ENCODE measurements around the gene PIH1D2.
A peak's percentile ranks its signal among the peaks of the same experiment; 100 is the strongest.
"Not testable (repeated sequence)": the region's sequence is repeated elsewhere in the genome, so short reads cannot be mapped to it uniquely, and the experiment has no call there.

PIH1D2 gene

GRCh38 chr11:112057170-112057569 lies 16.6 kb downstream of the PIH1D2 start:
- TF ChIP-seq EZH2phosphoT487 (IDR thresholded peaks at IDR 0.05; ENCODE audit: low read length) (no peak), EZH2 (optimal IDR thresholded peaks at IDR 0.05; ENCODE audit: low read depth, low read length) (no peak)
- Histone ChIP-seq H3K9ac (ENCODE audit: low read length) (no peak overlapping the region), H3K4me3 (ENCODE audit: low read length) (no peak overlapping the region), H3K27me3 (replicated peaks; ENCODE audit: insufficient read depth, low read length) (no peaks in the 10 kb centered on the region), H3K36me3 (replicated peaks; ENCODE audit: insufficient read depth, low read length) (peaks cover 1% of the 10 kb centered on the region; the same call in 1 of the 2 replicates), H3K4me2 (ENCODE audit: low read depth, low read length) (no peak overlapping the region), H3K79me2 (ENCODE audit: low read length) (no peaks in the 10 kb centered on the region), H4K20me1 (ENCODE audit: insufficient read depth, low read length) (peaks cover 2% of the 10 kb centered on the region; the same call in 1 of the 2 replicates), H3F3A (ENCODE audit: insufficient read depth, low read length) (no peaks in the 10 kb centered on the region), H3K9me2 (replicated peaks; ENCODE audit: insufficient read depth, low read length) (no peaks in the 10 kb centered on the region), H2AFZ (ENCODE audit: low read length) (no peak overlapping the region), H3K9me3 (replicated peaks; ENCODE audit: insufficient read depth, low read length) (no peaks in the 10 kb centered on the region), H3K27ac (ENCODE audit: low read length) (no peak overlapping the region), H3K4me1 (ENCODE audit: low read length) (no peaks in the 10 kb centered on the region)
- no peak for DNase-seq

- no peaks in the 10 kb centered on the region for H3K9me3 ChIP-seq (replicated peaks; ENCODE audit: insufficient read depth, low read length)
- no peak overlapping the region for H3K4me3 ChIP-seq (ENCODE audit: low read length)
- no peaks in the 10 kb centered on the region for H3K9me2 ChIP-seq (replicated peaks; ENCODE audit: insufficient read depth, low read length)
- no peak overlapping the region for H2AFZ ChIP-seq (ENCODE audit: low read length)
- H3K4me2 ChIP-seq (ENCODE audit: low read depth, low read length): no peak overlapping the region
- H3K27ac ChIP-seq (ENCODE audit: low read length): no peak overlapping the region
- DNase-seq: no peak
- H3K9ac ChIP-seq (ENCODE audit: low read length): no peak overlapping the region
- peaks cover 11% of the 10 kb centered on the region for H3F3A ChIP-seq (ENCODE audit: insufficient read depth, low read length)
- H3K4me1 ChIP-seq (ENCODE audit: low read length): peaks cover 18% of the 10 kb centered on the region
- peaks cover 8% of the 10 kb centered on the region; the same call in 1 of the 2 replicates for H3K79me2 ChIP-seq (ENCODE audit: low read length)
- H4K20me1 ChIP-seq (ENCODE audit: insufficient read depth, low read length): peaks cover 7% of the 10 kb centered on the region; the same call in 1 of the 2 replicates
- no peak for TF ChIP-seq EZH2 (optimal IDR thresholded peaks at IDR 0.05; ENCODE audit: low read depth, low read length)
- TF ChIP-seq CTCF (IDR thresholded peaks at IDR 0.05; ENCODE audit: low read length): no peak
- H3K27me3 ChIP-seq (replicated peaks; ENCODE audit: insufficient read depth, low read length): no peaks in the 10 kb centered on the region
- peaks cover 5% of the 10 kb centered on the region; the same call in 1 of the 2 replicates for H3K36me3 ChIP-seq (replicated peaks; ENCODE audit: insufficient read depth, low read length)
Observed at GRCh38 chr11:112051768-112052167, 22.0 kb downstream of the PIH1D2 start.

GRCh38 chr11:112050721-112051120 lies 23.1 kb downstream of the PIH1D2 start:
- peak; percentile 14 for DNase-seq
- Histone ChIP-seq H3K9me2 (replicated peaks; ENCODE audit: insufficient read depth, low read length) (no peaks in the 10 kb centered on the region), H3K9me3 (replicated peaks; ENCODE audit: insufficient read depth, low read length) (no peaks in the 10 kb centered on the region), H3K4me3 (ENCODE audit: low read length) (no peak overlapping the region), H3K27me3 (replicated peaks; ENCODE audit: insufficient read depth, low read length) (no peaks in the 10 kb centered on the region), H2AFZ (ENCODE audit: low read length) (no peak overlapping the region), H3K27ac (ENCODE audit: low read length) (peak overlapping the region; percentile 28; the same call in 1 of the 2 replicates), H3K4me1 (ENCODE audit: low read length) (peaks cover 18% of the 10 kb centered on the region), H3K4me2 (ENCODE audit: low read depth, low read length) (peak overlapping the region; percentile 51; the same call in 1 of the 2 replicates), H3F3A (ENCODE audit: insufficient read depth, low read length) (peaks cover 11% of the 10 kb centered on the region), H4K20me1 (ENCODE audit: insufficient read depth, low read length) (peaks cover 7% of the 10 kb centered on the region; the same call in 1 of the 2 replicates), H3K9ac (ENCODE audit: low read length) (no peak overlapping the region), H3K36me3 (replicated peaks; ENCODE audit: insufficient read depth, low read length) (peaks cover 8% of the 10 kb centered on the region), H3K79me2 (ENCODE audit: low read length) (peaks cover 8% of the 10 kb centered on the region; the same call in 1 of the 2 replicates)
- TF ChIP-seq CTCF (IDR thresholded peaks at IDR 0.05; ENCODE audit: low read length) (no peak), EZH2 (optimal IDR thresholded peaks at IDR 0.05; ENCODE audit: low read depth, low read length) (no peak), EZH2phosphoT487 (IDR thresholded peaks at IDR 0.05; ENCODE audit: low read length) (no peak)

GRCh38 chr11:112049777-112050176 lies 24.0 kb downstream of the PIH1D2 start:
- H3K79me2 ChIP-seq (ENCODE audit: low read length): peaks cover 8% of the 10 kb centered on the region; the same call in 1 of the 2 replicates
- H3K4me1 ChIP-seq (ENCODE audit: low read length): peaks cover 18% of the 10 kb centered on the region
- no peak overlapping the region for H3K4me2 ChIP-seq (ENCODE audit: low read depth, low read length)
- no peak for DNase-seq
- no peak for TF ChIP-seq CTCF (IDR thresholded peaks at IDR 0.05; ENCODE audit: low read length)
- no peak for TF ChIP-seq EZH2phosphoT487 (IDR thresholded peaks at IDR 0.05; ENCODE audit: low read length)
- no peak for TF ChIP-seq EZH2 (optimal IDR thresholded peaks at IDR 0.05; ENCODE audit: low read depth, low read length)
- H3K9me2 ChIP-seq (replicated peaks; ENCODE audit: insufficient read depth, low read length): no peaks in the 10 kb centered on the region
- no peaks in the 10 kb centered on the region for H3K27me3 ChIP-seq (replicated peaks; ENCODE audit: insufficient read depth, low read length)
- H3K9ac ChIP-seq (ENCODE audit: low read length): no peak overlapping the region
- no peak overlapping the region for H2AFZ ChIP-seq (ENCODE audit: low read length)
- no peaks in the 10 kb centered on the region for H3K9me3 ChIP-seq (replicated peaks; ENCODE audit: insufficient read depth, low read length)
- no peak overlapping the region for H3K27ac ChIP-seq (ENCODE audit: low read length)
- peaks cover 7% of the 10 kb centered on the region; the same call in 1 of the 2 replicates for H4K20me1 ChIP-seq (ENCODE audit: insufficient read depth, low read length)
- H3K36me3 ChIP-seq (replicated peaks; ENCODE audit: insufficient read depth, low read length): peaks cover 8% of the 10 kb centered on the region
- H3K4me3 ChIP-seq (ENCODE audit: low read length): no peak overlapping the region
- peaks cover 11% of the 10 kb centered on the region for H3F3A ChIP-seq (ENCODE audit: insufficient read depth, low read length)

- H4K20me1 ChIP-seq (ENCODE audit: insufficient read depth, low read length); DNase-seq; H3K9me3 ChIP-seq (replicated peaks; ENCODE audit: insufficient read depth, low read length); H3K4me2 ChIP-seq (ENCODE audit: low read depth, low read length); H2AFZ ChIP-seq (ENCODE audit: low read length); H3K79me2 ChIP-seq (ENCODE audit: low read length); H3K9me2 ChIP-seq (replicated peaks; ENCODE audit: insufficient read depth, low read length); H3K27ac ChIP-seq (ENCODE audit: low read length); H3K27me3 ChIP-seq (replicated peaks; ENCODE audit: insufficient read depth, low read length); H3K9ac ChIP-seq (ENCODE audit: low read length); H3K36me3 ChIP-seq (replicated peaks; ENCODE audit: insufficient read depth, low read length); H3K4me3 ChIP-seq (ENCODE audit: low read length): not testable (repeated sequence)
- Histone ChIP-seq H3F3A (ENCODE audit: insufficient read depth, low read length) (peaks cover 11% of the 10 kb centered on the region), H3K4me1 (ENCODE audit: low read length) (peaks cover 18% of the 10 kb centered on the region)
Observed at GRCh38 chr11:112048256-112048655, 25.6 kb downstream of the PIH1D2 start.
